Thoracic aorta endothelial cell (primary cell): ENCODE results near the gene ZMYM1. TPM values are rescaled to one million over a fixed set of nuclear protein-coding genes. Genes with fewer than 3 reads are reported as not detected.

Source experiments
- total RNA-seq: library from RNA; depleted of rRNA; stranded (reverse); fragments of >200 nt; gene quantifications from 2 replicates; pipeline ENCODE4 v1.2.3, GENCODE V29; 2012

ZMYM1 gene
- 33.6 and 49.5 TPM in 2 replicates for total RNA-seq

DNA sequence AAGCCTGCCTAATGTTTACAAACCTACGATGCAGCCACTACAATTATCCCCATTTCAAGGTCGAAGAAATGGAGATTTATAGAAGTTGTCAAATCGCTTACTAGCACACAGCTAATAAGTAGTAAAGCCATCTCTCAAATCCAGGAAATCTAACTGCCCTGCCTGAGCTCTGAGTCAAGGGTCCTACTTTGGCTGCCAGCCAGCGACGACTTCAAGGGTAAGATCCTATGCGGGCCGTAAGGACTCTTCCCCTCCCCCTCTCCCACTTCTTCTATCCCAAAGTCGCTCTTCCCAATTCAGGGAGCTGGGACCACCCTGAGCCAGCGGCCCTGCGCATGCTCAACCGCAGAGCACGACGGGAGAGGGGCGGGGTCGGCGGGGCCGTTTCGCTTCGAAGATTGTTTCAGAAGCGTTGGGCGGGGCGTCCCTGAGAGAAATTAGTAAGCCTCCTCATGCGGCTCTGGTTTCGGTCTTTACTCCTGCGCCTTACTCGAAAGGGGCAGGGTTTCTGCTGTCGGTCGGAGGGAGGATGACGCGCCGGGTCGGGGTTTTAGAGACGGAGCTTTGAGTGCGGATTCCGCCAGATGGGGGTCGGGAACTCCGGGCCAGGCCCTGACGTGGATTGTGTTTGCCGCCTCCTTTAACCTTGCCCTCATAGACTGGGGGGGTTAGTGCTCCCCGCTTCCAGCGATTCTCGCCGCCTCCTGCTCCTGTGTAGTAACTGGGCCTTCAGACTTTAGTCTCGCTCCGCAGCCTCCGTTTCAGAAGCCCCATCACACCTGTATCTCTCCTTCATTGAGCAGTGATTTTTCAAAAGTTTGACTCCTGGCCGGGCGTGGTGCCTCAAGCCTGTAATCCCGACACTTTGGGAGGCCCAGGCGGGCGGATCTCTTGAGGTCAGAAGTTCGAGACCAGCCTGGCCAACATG is at the start of gene ZMYM1:
Gene ZMYM1 (plus strand): TSS at position 383 of the 928 bp plus-strand sequence. CDS start 14,603 bp downstream, outside the sequence.

Other genes starting within 250 kb of the ZMYM1 start
- 39.7 and 50.0 TPM in 2 replicates for gene SMIM12, start 219.6 kb upstream of the ZMYM1 start, total RNA-seq
- 0.07 and 0.13 TPM in 2 replicates for gene DLGAP3, start 149.7 kb upstream of the ZMYM1 start, total RNA-seq
- 16.4 and 20.7 TPM in 2 replicates for gene TMEM35B, start 94.0 kb upstream of the ZMYM1 start, total RNA-seq
- 27.6 and 27.9 TPM in 2 replicates for gene ZMYM6, start 47.4 kb upstream of the ZMYM1 start, total RNA-seq
- gene SFPQ, start 113.8 kb downstream of the ZMYM1 start, total RNA-seq = 381 and 432 TPM in 2 replicates
- gene ZMYM4, start 189.3 kb downstream of the ZMYM1 start, total RNA-seq = 66.8 and 68.6 TPM in 2 replicates